Epidermal melanocyte (primary cell): ENCODE results near the gene MTMR4.
"Not testable (repeated sequence)": the region's sequence is repeated elsewhere in the genome, so short reads cannot be mapped to it uniquely, and the experiment has no call there.

ENCODE experiments used
- DNase-seq: peaks from one replicate; pipeline ENCODE4 v3.0.0; 2011; ENCODE audit warnings: low spot score; ENCODE audit not compliant: insufficient read length

Gene MTMR4

DNA sequence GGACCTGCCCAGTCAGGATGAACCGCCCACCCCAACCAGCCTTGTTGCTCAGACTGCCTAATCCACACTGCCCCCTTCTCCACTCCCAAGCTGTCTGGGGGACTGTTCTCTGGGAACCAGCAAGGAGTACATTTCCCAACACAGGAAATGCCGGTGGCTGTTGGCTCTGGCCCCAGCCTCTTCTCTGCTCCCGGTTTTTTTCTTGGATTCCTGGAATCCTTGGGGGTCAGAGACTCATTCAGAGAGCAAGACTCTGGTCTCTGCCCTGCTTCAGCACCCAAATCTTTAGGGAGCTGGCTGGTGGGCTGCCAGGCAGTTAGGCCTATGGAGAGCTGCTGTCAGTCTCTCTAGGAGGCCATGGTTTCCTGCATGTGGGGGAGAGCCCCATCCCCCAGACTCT is 10.8 kb upstream of the MTMR4 start:
- no peak for DNase-seq

DNA sequence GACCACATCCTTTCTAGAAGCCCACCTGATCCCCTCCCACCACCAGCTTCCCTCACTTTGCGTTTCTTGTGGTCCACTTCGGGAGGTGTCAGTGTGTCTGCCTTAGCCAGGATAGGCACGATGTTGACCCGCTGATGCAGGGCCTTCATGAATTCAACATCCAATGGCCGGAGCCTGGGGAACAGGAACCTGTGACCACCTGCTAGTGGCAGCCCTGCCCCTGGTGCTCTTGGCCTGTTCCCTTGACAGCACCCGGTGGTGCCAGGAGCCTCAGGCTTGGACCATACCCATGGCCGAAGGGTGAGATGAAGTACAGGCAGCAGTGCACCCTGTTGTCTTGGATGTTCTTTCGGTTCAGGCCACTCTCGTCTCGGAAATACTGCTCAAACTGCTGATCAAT is 7.2 kb upstream of the MTMR4 start:
- no peak for DNase-seq

DNA sequence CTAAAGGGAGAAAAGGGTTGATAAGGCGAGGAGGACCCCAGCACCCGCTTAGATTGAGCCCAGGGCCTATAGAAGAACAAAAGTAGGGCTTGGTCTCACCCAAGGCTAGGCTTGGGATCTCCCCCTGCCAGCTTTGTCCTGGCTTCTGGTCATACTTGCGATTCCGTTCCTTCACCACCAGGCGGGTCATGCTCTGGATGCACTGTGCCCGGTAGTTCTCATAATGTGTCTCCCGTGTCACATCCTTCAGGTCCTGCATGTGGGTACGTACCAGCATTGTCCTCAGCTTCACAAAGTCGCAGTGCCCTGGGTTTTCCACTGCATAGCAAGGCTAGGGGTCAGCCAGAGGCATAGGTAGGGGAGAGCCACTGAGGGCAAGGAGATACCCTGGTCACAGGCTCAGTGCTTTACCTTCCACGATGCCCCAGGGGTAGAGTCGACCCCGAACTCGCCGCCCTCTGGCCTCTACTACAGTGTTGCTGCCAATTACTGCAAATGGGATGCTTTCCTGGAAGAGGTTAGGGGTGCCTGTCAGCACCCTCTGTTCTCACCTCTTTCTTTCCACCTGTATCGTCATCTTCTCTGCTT is 6.5 kb upstream of the MTMR4 start:
- DNase-seq, result no peak

DNA sequence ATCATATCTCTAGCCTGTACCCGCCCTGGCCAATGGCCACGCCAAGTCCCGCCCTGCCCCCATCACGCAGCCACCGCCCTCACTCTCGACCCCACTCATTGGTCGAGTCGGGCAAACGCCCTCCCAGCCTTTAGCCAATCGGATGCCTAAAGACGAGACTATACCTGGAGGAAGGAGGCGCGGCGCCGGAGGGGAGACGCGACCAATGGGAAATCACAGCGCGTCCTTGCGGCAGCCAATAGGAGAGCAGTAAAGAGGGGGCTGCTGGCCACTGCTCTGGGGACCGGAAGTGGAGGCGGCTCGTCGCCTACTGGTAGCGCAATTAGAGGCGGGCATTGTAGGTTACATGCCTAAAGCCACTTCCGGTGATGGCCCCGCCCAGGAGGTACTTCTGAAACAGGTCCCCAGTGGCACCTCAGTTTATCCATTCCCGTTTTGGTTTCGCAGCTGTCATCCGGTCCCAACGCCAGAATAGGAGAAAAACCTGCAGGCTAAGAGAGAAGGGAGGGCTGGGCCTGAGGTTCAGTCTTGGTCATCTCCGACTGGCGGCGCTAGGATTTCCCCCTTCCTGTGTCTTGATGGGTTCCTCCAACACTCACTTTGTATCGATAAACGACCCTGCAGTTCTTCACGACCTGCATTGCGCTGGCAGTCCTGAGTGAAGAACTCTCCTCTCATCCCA is 3.6 kb upstream of the MTMR4 start:
- DNase-seq, result peak; percentile 91

DNA sequence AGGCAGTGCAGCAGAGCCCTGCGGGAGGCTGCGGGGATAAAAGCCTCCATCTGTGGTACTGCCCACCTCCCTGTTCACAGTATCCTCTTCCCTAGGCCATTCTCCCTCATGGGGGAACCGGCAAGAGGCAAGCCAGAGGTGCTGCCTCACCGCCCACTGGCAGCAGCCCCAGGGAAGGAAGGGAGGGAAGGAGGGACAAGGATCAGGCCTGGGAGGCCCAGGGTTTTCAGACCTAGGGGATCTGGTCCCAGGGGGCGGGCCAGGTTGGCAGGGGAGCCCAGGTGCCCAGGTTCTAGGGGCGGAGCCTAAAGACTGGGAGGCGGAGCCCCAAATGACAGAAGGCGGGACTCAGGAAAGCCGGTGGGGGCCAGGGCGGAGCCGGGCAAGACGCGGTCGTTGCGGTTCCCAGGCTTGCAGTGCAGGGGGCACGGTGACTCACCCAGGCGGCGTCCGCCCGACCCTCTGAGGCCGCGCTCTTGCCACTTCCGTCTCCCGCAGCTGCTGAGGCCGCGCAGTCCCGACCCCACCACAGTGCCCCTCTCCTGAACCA is 3.0 kb upstream of the MTMR4 start:
- no peak for DNase-seq

DNA sequence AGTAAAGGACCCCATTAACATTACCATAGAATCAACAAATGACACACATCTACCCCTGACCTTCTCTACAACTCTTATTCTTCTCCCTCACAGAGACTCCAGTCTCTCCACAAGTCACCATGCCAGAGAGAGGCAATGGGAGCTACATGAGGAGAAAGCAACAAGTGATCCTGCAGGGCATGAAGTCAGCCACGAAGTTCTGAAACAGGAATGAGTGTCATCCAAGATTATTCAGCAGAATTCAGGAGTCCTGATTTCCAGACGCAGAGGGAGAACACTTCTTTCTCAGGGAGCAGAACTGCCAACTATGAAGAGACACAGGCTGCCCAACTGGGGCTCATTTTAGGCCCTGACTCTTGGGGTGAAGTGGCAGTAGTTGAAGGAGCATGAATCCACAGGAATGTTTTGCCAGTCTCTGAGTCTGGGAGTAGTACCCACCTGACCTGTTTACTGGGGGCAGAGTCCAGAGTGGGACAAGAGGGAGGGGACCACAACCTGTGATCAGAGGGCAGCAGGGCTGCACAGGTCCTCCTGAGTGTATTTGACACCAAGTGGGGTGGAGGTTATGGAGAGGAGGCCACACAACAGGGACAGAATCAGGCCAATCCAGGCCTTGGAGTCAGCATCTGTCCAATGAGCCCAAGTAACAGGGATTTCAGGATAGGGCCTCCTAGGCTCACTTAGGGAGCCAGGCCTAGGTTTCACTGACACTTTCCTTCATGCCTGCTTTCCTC is 2.4 kb upstream of the MTMR4 start:
- no peak for DNase-seq

DNA sequence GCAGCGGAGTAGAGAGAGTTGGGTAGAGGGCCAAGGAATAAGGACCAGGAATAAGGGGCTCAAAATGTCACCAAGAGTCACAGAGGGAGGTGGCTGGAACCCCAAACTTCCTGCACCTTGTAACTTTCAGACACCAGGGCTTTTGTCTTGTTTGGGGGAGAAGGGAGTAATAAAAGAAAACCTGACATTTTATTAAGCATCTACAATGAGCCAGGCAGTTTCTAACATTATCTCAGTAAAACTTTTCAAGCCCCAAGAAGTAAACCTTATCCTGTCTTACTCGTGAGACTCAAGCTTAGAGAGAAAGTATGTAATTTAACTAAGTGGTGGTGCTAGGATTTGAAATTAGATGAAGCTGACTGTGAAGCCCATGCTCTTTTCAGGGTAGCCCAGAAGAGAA is 848 bp upstream of the MTMR4 start:
- DNase-seq, result no peak

DNA sequence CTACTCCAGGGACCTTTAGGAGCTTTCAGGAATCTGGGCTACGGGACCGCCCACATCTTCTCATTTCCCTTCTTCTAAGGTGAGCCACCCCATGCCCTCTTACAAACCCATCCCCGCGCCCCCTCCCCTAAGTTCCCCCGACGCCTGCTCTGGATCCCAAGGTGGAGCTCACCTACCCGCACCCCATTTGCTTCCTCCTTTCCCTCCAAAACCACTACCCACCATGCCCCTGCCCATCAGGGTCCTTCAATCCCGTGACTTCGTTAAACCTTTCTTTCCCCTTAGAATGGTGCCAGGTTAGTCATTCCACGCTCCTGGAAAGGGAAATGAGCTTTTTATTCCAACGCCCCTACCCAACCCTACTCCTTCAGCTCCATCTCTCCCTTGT is 326 bp upstream of the MTMR4 start:
- DNase-seq, result no peak

DNA sequence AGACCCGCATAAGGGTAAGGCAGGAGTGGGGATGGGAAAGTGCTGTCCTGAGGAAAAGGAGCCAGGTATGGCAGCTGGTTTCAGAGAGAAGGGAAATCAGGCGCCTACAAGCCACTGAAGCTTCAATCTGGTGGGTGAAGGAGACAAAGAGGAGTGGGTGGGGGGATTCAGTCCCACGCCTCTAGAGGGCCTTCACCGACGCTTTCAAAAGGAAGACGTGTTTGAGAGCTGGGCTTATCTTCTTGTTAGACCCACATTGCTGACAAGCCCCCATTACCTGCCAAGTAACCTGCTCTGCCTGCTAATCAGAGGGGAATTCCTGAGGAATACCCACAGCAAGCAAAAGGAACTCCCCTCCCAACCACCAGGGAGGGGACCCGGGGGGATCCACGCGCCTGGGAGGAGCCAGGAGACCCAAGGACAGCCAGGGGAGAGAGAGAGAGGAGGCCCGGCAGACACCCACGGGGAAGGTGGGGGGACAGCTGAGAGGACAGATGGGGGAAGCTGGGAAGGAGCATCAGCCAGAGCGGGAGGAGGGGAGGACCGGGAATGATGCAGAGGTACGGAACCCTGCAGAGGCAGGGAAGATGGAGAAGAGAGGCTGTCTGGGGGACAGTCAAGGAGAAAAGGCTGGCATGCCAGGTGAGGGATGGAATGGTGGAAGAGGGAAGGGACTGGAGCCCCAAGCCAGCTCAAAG is 1.0 kb downstream of the MTMR4 start:
- DNase-seq, result no peak

DNA sequence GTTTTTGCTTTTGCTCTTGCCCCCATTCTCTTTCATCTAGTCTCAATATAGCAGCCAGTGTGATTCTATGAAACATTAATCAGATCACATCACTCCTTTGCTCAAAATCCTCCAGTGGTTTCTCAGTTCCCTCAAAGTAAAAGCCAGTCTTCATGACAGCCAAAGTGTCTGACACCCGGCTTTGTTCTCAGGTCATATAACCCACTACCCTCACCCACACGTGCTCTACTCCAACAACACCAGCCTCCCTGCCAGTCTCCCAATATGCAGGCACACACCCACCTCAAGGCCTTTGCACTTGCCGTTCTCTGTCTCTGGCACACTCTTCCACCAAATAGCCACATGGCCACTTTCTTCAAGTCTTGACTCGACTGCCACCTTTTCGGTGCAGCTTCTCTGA is 4.4 kb downstream of the MTMR4 start:
- DNase-seq, result no peak

DNA sequence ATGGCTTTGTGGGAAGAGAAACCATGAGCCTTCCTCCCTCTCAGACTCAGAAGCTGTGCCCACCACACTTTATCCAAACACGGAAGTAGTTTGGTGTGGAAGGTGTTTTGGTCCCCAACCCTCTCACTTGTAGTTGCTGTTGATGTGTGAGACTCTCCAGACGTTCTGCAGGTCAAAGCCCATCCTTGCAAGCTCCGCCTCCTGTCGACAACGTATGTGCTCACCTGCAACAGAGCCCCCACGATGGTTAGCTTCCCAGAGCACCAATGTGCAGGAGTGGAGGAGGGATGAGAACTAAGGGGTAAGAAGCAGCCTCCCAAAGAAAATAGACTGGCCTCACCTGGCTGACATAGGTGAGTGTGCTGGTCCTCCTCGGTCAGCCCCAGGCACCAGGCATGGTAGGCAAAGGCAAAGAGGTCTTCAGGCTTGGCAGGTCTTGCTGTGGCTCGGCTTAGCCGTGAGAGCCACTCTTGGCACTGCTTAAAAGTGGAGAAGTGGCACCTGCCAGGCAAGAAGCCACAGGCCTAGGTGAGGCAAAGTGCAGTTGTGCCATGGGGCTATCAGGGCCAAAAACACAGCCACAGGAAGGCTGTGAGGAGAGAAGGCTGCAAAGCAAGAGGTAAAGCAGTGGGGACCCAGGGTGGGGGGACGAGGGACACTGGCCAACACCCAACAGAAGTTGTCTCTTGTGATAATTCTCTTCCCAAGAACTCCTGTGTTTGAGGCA is 5.9 kb downstream of the MTMR4 start:
- no peak for DNase-seq

DNA sequence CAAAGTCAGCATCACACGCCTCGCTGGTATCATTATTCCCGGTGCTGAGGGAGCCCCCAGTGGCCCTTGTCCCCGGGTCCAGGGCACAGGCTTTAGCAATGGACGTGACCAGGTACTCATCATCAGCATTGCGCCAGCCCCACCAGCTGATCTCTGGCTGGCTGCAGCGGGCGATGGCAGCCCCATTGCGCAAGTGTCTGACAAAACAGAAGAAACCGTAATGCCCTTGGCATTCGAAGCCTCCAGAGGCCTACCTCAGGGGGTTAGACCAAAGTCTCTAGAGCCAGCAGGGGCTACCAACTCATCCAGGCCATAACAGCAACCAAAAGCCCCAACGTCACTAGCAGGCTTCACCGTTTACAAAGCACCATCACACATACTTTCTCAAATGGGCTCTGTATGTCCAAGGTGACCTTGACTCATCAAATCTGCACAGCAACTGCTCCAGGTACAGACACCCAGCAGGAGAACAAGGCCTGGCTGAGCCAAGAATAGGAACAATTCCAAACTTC is 7.3 kb downstream of the MTMR4 start:
- DNase-seq, result no peak

DNA sequence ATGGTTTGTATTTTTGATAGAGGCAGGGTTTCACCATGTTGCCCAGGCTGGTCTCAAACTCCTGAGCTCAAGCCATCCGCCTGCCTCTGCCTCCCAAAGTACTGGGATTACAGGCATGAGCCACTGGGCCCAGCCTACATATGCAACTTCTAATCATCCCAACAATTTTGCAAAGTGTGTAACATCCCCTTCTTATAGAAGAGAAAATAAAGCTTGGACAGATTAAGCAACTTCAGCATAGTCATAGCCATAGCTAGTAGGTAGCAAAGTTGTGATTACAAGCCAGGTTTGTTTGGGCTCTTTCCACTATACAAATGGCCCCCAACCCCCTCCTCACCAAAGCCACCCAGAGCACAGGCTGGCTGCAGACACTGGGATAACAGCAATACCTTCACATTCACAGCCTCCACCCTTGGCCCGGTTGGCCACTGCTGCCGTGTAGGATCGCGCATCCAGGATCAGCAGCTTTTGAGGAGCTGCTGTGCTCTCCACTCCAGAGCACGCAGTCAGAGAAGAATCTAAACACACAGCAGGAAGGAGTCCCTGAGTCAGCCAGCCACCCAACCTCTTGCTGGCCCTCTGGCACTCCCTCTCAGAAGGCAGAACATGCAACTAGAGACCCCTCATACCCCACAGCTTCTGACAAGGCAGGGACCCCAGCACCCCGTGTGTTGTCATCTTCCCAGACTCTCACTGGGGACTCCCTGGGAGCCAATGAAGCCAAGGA is 7.9 kb downstream of the MTMR4 start:
- no peak for DNase-seq

DNA sequence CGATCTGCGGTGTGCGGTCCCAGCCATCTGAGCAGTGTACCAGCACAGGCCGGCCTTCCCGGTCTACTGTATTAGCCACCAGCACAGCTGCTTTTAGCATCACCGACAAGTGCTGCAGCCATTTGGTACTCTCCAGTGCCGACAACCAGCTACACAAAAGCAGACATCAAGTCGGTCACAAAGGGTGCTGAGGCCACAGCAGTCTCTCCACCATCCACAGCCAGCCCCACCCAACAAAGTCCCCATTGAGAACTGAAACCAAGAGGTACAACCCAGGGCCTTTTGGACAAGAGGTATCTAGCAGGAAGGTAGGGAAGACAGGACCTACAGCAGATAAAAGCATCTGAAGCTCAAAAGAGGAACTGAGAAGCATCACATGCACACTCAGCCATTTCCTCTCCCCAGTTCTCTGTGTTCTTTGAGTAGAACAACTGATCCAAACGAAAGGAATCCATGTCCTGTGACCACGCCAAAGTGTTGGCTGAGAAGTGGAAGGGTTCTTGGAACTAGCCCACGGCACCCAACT is 9.5 kb downstream of the MTMR4 start:
- DNase-seq, result no peak

DNA sequence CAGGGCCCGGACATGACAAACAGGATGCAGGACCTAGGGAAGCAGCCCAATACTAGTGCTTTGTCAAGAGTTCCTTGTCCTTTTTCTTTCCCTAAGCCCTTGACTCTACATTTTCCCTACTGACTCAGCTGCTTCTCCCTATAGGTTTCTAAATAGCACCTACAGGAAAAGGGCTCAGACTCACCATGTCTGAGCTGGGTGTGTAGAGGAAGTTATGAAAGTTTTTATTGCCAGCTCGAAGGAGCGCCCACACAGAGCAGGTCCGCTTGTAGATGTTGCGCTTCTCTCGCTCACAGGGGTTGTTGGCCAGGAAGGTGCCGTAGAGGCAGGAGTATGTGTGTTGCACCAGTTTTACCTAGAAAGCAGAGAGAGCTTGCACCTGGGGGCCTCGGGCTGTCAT is 10.6 kb downstream of the MTMR4 start:
- DNase-seq, result no peak

DNA sequence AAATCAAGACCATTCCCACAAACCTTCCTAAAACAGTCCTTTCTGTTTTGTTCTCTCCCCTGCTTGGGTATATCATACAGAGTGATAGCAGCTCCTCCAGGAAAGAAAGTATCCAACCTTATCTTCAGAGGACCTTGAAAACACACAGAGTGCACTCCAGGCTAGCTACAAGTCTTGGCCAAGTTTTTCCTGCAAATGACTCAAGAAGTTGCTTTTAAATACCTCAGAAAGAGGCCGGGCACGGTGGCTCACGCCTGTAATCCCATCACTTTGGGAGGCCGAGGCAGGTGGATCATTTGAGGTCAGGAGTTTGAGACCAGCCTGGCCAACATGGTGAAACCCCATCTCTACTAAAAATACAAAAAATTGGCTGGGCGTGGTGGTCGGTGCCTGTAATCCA is 11.3 kb downstream of the MTMR4 start:
- not testable (repeated sequence) for DNase-seq

DNA sequence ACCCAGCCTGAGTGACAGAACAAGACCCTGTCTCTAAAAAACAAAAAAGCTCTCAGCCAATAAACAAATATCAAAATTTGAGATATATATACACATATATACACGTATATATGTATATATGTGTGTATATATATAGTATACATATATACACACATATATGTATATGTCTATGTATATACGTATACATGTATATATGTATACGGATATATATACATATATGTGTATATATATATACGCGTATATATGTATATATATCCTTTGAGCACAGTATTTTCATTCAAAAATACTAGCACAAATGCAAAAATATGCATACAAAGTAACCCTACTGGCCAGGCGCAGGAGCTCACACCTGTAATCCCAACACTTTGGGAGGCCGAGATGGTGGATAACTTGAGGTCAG is 13.0 kb downstream of the MTMR4 start:
- DNase-seq, result no peak

DNA sequence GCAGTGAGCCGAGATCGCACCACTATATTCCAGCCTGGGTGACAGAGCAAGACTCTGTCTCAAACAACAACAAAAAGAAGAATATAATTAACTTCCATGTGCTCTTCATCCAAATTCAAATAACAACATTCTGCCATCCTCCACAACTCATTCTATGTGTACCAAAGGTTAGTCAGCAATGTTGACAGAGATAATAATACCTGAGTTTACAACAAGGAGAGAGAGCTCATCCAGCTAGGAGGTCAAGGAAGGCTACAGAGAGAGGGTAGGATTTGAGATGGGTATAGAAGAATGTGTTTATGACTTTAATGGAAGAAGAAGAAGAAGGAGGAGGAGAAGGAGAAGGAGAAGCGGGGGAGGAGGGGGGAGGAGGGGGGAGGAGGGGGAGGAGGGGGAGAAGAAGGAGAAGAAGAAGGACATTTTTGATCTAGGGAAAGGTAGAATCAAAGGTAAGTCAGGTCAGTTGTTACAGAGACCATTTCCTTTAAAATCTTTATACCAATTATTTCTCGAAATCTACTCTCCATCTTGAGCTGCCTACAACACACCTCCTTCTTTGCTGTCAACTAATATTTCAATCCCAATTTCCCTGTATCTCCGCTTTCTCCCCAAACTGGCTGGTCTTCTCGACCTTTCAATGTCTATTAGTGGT is 16.1 kb downstream of the MTMR4 start:
- no peak for DNase-seq

DNA sequence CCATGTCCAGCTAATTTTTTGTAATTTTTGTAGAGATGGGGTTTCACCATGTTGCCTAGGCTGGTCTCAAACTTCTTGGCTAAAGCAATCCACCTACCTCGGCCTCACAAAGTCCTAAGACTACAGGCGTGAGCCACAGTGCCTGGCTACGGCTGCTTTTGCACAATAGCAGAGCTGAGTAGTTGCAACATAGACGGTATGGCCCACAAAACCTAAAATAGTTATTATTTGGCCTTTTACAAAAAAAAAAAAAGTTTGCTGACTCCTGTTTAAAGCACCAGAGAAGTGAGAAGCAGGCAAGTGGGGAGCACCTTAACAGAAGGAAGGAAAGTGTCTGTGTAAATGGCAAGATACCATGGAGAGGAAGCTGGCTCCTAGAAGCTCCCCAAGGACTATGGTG is 20.9 kb downstream of the MTMR4 start:
- DNase-seq, result no peak
